Measurements from ENCODE around the gene ACTN4. TPM values are rescaled to one million over a fixed set of nuclear protein-coding genes. Genes with fewer than 3 reads are reported as not detected.

The ACTN4 gene
- total and polyA plus RNA-seq, 2 donors (not counting 3 experiments of a cell fraction or from before 2014, with no cell fraction given), result 313 to 748 TPM

DNA sequence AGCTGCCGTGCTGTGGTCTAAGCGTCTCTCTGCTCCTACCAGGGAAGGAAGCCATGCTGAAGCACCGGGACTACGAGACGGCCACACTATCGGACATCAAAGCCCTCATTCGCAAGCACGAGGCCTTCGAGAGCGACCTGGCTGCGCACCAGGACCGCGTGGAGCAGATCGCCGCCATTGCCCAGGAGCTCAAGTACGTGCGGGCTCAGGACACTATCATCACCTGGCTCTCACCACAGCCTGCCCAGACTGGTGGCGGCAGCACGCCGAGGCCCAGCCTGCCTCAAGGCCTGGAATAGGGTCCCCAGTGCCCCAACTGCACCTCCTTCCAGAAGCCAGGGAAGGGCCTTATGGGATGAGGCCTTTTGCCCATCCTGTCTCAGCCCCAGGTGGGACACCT lies 74.0 kb downstream of the ACTN4 start:
- H3K4me3 ChIP-seq (replicated peaks in 1 of 3; ENCODE audit: insufficient read depth in 1 of 3, low read depth in 1 of 3, low read length in 3 of 3), result no peak overlapping the region
- no peaks in the 10 kb centered on the region for H3K9me1 ChIP-seq (replicated peaks; ENCODE audit: control insufficient read depth, extremely low read depth, insufficient read depth, low read length)
- H4K20me1 ChIP-seq (replicated peaks; ENCODE audit: control insufficient read depth, extremely low read depth, insufficient read depth, low read length), result no peaks in the 10 kb centered on the region
- no peak for TF ChIP-seq EZH2 (IDR thresholded peaks at IDR 0.05; ENCODE audit: borderline replicate concordance, low read depth, low read length, severe bottlenecking)
- TF ChIP-seq CTCF (IDR thresholded peaks at IDR 0.05; ENCODE audit: extremely low read depth in 1 of 2, insufficient read depth in 1 of 2, low read depth in 1 of 2, low read length in 2 of 2), result no peak
- TF ChIP-seq POLR2AphosphoS5 (IDR thresholded peaks at IDR 0.05; ENCODE audit: insufficient read depth, low read depth, low read length), result no peak
- POLR2A ChIA-PET, result interaction anchor here (0.6 kb wide), 2 partner anchors 39 to 87 kb away, joined by 6 read pairs; no protein-coding TSS in a partner anchor
- CTCF ChIA-PET, result interaction anchor here (1.2 kb wide), 1 partner anchor 103 kb away, joined by 3 read pairs; the partner anchor contains the start of gene EIF3K
- no peaks in the 10 kb centered on the region for H3K79me2 ChIP-seq (ENCODE audit: control insufficient read depth, insufficient read depth, low read length)
- no peak overlapping the region for H3K4me2 ChIP-seq (ENCODE audit: insufficient read depth, low read length)
- FAIRE-seq (no peak), DNase-seq (ENCODE audit: low read depth, low spot score) (no peak)
- H2AFZ ChIP-seq (ENCODE audit: low read depth, low read length), result no peak overlapping the region
- no peaks in the 10 kb centered on the region for H3K9me3 ChIP-seq (replicated peaks; ENCODE audit: control insufficient read depth, insufficient read depth, low read length)
- no peaks in the 10 kb centered on the region for H3K4me1 ChIP-seq (ENCODE audit: control insufficient read depth, extremely low read depth, insufficient read depth, low read length)
- peaks cover 17 to 86% of the 10 kb centered on the region in 2 experiments for H3K36me3 ChIP-seq (ENCODE audit: control insufficient read depth in 2 of 2, extremely low read depth in 1 of 2, insufficient read depth in 2 of 2, low read length in 2 of 2)
- no TSS peak for BruUV-seq (replicated peaks)
- dilution Hi-C loops (cut with MboI; ENCODE audit: extremely low pct_ligation_motif_present, low sequenced_read_pairs) (no loop called here), intact Hi-C loops (cut with micrococcal nuclease) (no loop called here)
- no peaks in the 10 kb centered on the region for H3K27me3 ChIP-seq (ENCODE audit: control insufficient read depth in 2 of 2, insufficient read depth in 2 of 2, low read length in 2 of 2)
- no peak overlapping the region for H3K27ac ChIP-seq (ENCODE audit: insufficient read depth, low read depth, low read length)
- no peak overlapping the region for H3K9ac ChIP-seq (replicated peaks; ENCODE audit: extremely low read depth, insufficient read depth, low read length)

- ChIA-PET CTCF (no interaction called here), POLR2A (no interaction called here)
- BruUV-seq (replicated peaks), result no TSS peak
Observed at GRCh38 chr19:38721979-38722773, 74.7 kb downstream of the ACTN4 start.

More at GRCh38 chr19:38721979-38722773, 74.7 kb downstream of the ACTN4 start:
- TF ChIP-seq CTCF (IDR thresholded peaks at IDR 0.05; ENCODE audit: extremely low read depth in 1 of 2, insufficient read depth in 1 of 2, low read depth in 1 of 2, low read length in 2 of 2) (no peak), POLR2A (IDR thresholded peaks at IDR 0.05; ENCODE audit: low read depth, low read length) (no peak)
- H3K4me1 ChIP-seq (ENCODE audit: control insufficient read depth, extremely low read depth, insufficient read depth, low read length), result no peaks in the 10 kb centered on the region
- no peak overlapping the region for H2AFZ ChIP-seq (ENCODE audit: low read depth, low read length)
- dilution Hi-C loops (cut with MboI; ENCODE audit: extremely low pct_ligation_motif_present, low sequenced_read_pairs) (no loop called here), intact Hi-C loops (cut with micrococcal nuclease) (no loop called here)
- DNase-seq (ENCODE audit: low read depth, low spot score) (no peak), FAIRE-seq (no peak)
- no peaks in the 10 kb centered on the region for H3K9me3 ChIP-seq (replicated peaks; ENCODE audit: control insufficient read depth, insufficient read depth, low read length)
- H3K9me1 ChIP-seq (replicated peaks; ENCODE audit: control insufficient read depth, extremely low read depth, insufficient read depth, low read length), result no peaks in the 10 kb centered on the region
- no peak overlapping the region for H3K4me2 ChIP-seq (ENCODE audit: insufficient read depth, low read length)
- no peak overlapping the region for H3K27ac ChIP-seq (ENCODE audit: insufficient read depth, low read depth, low read length)
- H3K79me2 ChIP-seq (ENCODE audit: control insufficient read depth, insufficient read depth, low read length), result no peaks in the 10 kb centered on the region
- no peaks in the 10 kb centered on the region for H3K27me3 ChIP-seq (ENCODE audit: control insufficient read depth in 2 of 2, insufficient read depth in 2 of 2, low read length in 2 of 2)
- H3K4me3 ChIP-seq (replicated peaks in 1 of 3; ENCODE audit: insufficient read depth in 1 of 3, low read depth in 1 of 3, low read length in 3 of 3), result no peak overlapping the region
- peaks cover 21 to 87% of the 10 kb centered on the region in 2 experiments for H3K36me3 ChIP-seq (ENCODE audit: control insufficient read depth in 2 of 2, extremely low read depth in 1 of 2, insufficient read depth in 2 of 2, low read length in 2 of 2)
- H3K9ac ChIP-seq (replicated peaks; ENCODE audit: extremely low read depth, insufficient read depth, low read length), result no peak overlapping the region
- H4K20me1 ChIP-seq (replicated peaks; ENCODE audit: control insufficient read depth, extremely low read depth, insufficient read depth, low read length), result no peaks in the 10 kb centered on the region
